ENCODE data around the gene IGSF11. TPM values are rescaled to one million over a fixed set of nuclear protein-coding genes. Genes with fewer than 3 reads are reported as not detected.
A peak's percentile ranks its signal among the peaks of the same experiment; 100 is the strongest.

The IGSF11 gene
- total and polyA plus RNA-seq, 12 donors, result 0.29 to 6.1 (median 1.2) TPM

GRCh38 chr3:119042162-119042561 is 7.5 kb upstream of the IGSF11 start:
- no peak for TF ChIP-seq CTCF (IDR thresholded peaks at IDR 0.05)
- Histone ChIP-seq H3K4me1 (no peaks in the 10 kb centered on the region), H3K27me3 (peaks cover 0 to 17% (median 5%) of the 10 kb centered on the region in 7 donors), H3K9me3 (peaks cover 0 to 23% (median 0%) of the 10 kb centered on the region in 11 donors), H3K36me3 (no peaks in the 10 kb centered on the region), H3K27ac (no peak overlapping the region), H3K4me3 (no peak overlapping the region)
- DNase-seq (no peak), ATAC-seq (no peak)
- WGBS, 2 donors, result 85 to 89% methylated on average over 2 of the region's 2 CpGs
- intact Hi-C loops (cut with DNase I), result no loop called here

GRCh38 chr3:119035014-119035346 is 334 bp upstream of the IGSF11 start:
- Histone ChIP-seq H3K4me3 (peak overlapping the region in 9 of 10 donors; percentile 45 to 73 (median 65)), H3K27me3 (peaks cover 0 to 67% (median 47%) of the 10 kb centered on the region in 7 donors), H3K4me1 (peaks cover 0 to 13% (median 3%) of the 10 kb centered on the region in 9 donors), H3K9me3 (peaks cover 0 to under 1% (median 0%) of the 10 kb centered on the region in 11 donors), H3K36me3 (no peaks in the 10 kb centered on the region), H3K27ac (peak overlapping the region in 1 of 10 donors; percentile 22)
- 2 to 3% methylated on average over 18 of the region's 18 CpGs for WGBS, 2 donors
- intact Hi-C loops (cut with DNase I), result loop anchor here in 9 of 10 donors (1.0 to 10.0 kb wide), 7 partner anchors 60 to 153 kb away; no protein-coding TSS in a partner anchor
- peak in 1 of 9 donors; percentile 22 for TF ChIP-seq CTCF (IDR thresholded peaks at IDR 0.05)
- ATAC-seq (no peak), DNase-seq (no peak)

GRCh38 chr3:119033393-119034255 is 1.0 kb downstream of the IGSF11 start:
- Histone ChIP-seq H3K4me3 (peak overlapping the region; percentile 36 to 73 (median 64)), H3K27me3 (peaks cover 0 to 67% (median 47%) of the 10 kb centered on the region in 7 donors), H3K9me3 (no peaks in the 10 kb centered on the region), H3K27ac (no peak overlapping the region), H3K4me1 (peaks cover 0 to 13% (median 3%) of the 10 kb centered on the region in 9 donors), H3K36me3 (no peaks in the 10 kb centered on the region)
- DNase-seq (no peak), ATAC-seq (no peak)
- 52 to 55% methylated on average over 14 of the region's 14 CpGs for WGBS, 2 donors
- intact Hi-C loops (cut with DNase I), result loop anchor here in 8 of 10 donors (1.0 to 10.0 kb wide), 6 partner anchors 61 to 149 kb away; no protein-coding TSS in a partner anchor
- no peak for TF ChIP-seq CTCF (IDR thresholded peaks at IDR 0.05)

- intact Hi-C loops (cut with DNase I), result no loop called here
- Histone ChIP-seq H3K36me3 (no peaks in the 10 kb centered on the region), H3K27ac (no peak overlapping the region), H3K4me1 (no peaks in the 10 kb centered on the region), H3K9me3 (no peaks in the 10 kb centered on the region), H3K4me3 (no peak overlapping the region), H3K27me3 (peaks cover 0 to 6% (median 0%) of the 10 kb centered on the region in 7 donors)
- no peak for DNase-seq
- TF ChIP-seq CTCF (IDR thresholded peaks at IDR 0.05), result no peak
- WGBS, 2 donors, result 86 to 89% methylated on average over 3 of the region's 3 CpGs
- no peak for ATAC-seq
Observed at GRCh38 chr3:119025171-119025795, 9.4 kb downstream of the IGSF11 start.

Measured in heart right ventricle (tissue), 16 donors.